Stimulated activated CD4-positive, alpha-beta T cell treated with anti-CD3 and anti-CD28 coated beads, Interleukin-15, amount 100 ng/mL, for 48 hours (primary cell): ENCODE measurements around the gene SAXO2.
A peak's percentile ranks its signal among the peaks of the same experiment; 100 is the strongest.
"Not testable (repeated sequence)": the region's sequence is repeated elsewhere in the genome, so short reads cannot be mapped to it uniquely, and the experiment has no call there.

Source experiments
- DNase-seq, 2 donors: peaks; one replicate each; pipeline ENCODE4 v3.0.0-alpha.2; 2020; ENCODE audit warnings: low read depth in 2 of 2

Gene SAXO2

GRCh38 chr15:82262422-82263026 lies at the start of gene SAXO2, which contains the start of gene EFL1:
Gene SAXO2, plus strand, starts transcription at chr15:82262818. Its CDS starts 62 bp downstream, at chr15:82262880.
Gene EFL1, minus strand, starts transcription at chr15:82262734. Its CDS starts 956 bp downstream, at chr15:82261778.
- peak; percentile 86 to 88 for DNase-seq

- DNase-seq: not testable (repeated sequence)
These were observed 46.5 kb upstream of the SAXO2 start for GRCh38 chr15:82216092-82216491.

- not testable (repeated sequence) for DNase-seq
These were observed 41.1 kb upstream of the SAXO2 start for GRCh38 chr15:82221535-82221934.

GRCh38 chr15:82228750-82229149 lies 33.9 kb upstream of the SAXO2 start:
- DNase-seq: no peak

GRCh38 chr15:82231233-82231632 lies 31.4 kb upstream of the SAXO2 start:
- DNase-seq: no peak

GRCh38 chr15:82231842-82232241 lies 30.8 kb upstream of the SAXO2 start:
- DNase-seq: no peak

- not testable (repeated sequence) for DNase-seq
These were observed 24.6 kb upstream of the SAXO2 start for GRCh38 chr15:82237944-82238534.

GRCh38 chr15:82239685-82240391 lies 22.8 kb upstream of the SAXO2 start:
- no peak for DNase-seq

GRCh38 chr15:82241836-82242499 lies 20.6 kb upstream of the SAXO2 start:
- not testable (repeated sequence) for DNase-seq

GRCh38 chr15:82243644-82244043 lies 19.0 kb upstream of the SAXO2 start:
- not testable (repeated sequence) for DNase-seq

- not testable (repeated sequence) for DNase-seq
These were observed 16.7 kb upstream of the SAXO2 start for GRCh38 chr15:82245956-82246355.

GRCh38 chr15:82248261-82248660 lies 14.4 kb upstream of the SAXO2 start:
- DNase-seq: not testable (repeated sequence)

- peak; percentile 36 to 38 for DNase-seq
These were observed 824 bp upstream of the SAXO2 start for GRCh38 chr15:82261566-82262421.

GRCh38 chr15:82263350-82263749 lies 732 bp downstream of the SAXO2 start:
- no peak for DNase-seq

- DNase-seq: not testable (repeated sequence)
These were observed 4.5 kb downstream of the SAXO2 start for GRCh38 chr15:82267137-82267536.

- not testable (repeated sequence) for DNase-seq
These were observed 5.8 kb downstream of the SAXO2 start for GRCh38 chr15:82268454-82268853.

- no peak for DNase-seq
These were observed 9.5 kb downstream of the SAXO2 start for GRCh38 chr15:82272154-82272553.

GRCh38 chr15:82275410-82275809 lies 12.8 kb downstream of the SAXO2 start:
- DNase-seq: no peak

- DNase-seq: not testable (repeated sequence)
These were observed 18.7 kb downstream of the SAXO2 start for GRCh38 chr15:82281276-82281675.

- not testable (repeated sequence) for DNase-seq
These were observed 19.8 kb downstream of the SAXO2 start for GRCh38 chr15:82282386-82282785.

- not testable (repeated sequence) for DNase-seq
These were observed 21.8 kb downstream of the SAXO2 start for GRCh38 chr15:82284381-82284780.
